A673 (cell line): ENCODE measurements around the gene ZBTB20. TPM values are rescaled to one million over a fixed set of nuclear protein-coding genes. Genes with fewer than 3 reads are reported as not detected.
A peak's percentile ranks its signal among the peaks of the same experiment; 100 is the strongest.

Source experiments
- BruUV-seq: library from RNA; stranded (reverse); fragments of 400-500 nt; replicated peaks from 2 replicates; lab custom pipeline; 2021; lab: Mats Ljungman, UMichigan
- CTCF ChIA-PET: fragments of 300-600 bp; sonication (Branson Sonifier 250); formaldehyde crosslinking; loops from one replicate; lab custom pipeline; 2022; ENCODE audit warnings: antibody characterized with exemption; lab: Charles Lee
- POLR2A ChIA-PET: fragments of 300-600 bp; sonication (Branson Sonifier 250); formaldehyde crosslinking; loops from one replicate; lab custom pipeline; 2022; ENCODE audit warnings: antibody characterized with exemption; ENCODE audit not compliant: low non-redundant PET; lab: Charles Lee
- DNase-seq: peaks from one replicate; pipeline ENCODE4 v3.0.0-alpha.2; 2015; ENCODE audit warnings: low spot score
- H3K27ac ChIP-seq: fragments of 200-600 bp; sonication (generic); 2 replicates; pipeline ENCODE4 v1.5.1; 2016; ENCODE audit warnings: mixed run types, low read depth, mild to moderate bottlenecking, mixed read lengths, antibody characterized with exemption, low read length; ENCODE audit not compliant: poor library complexity, severe bottlenecking
- H3K27me3 ChIP-seq: fragments of 200-600 bp; sonication (generic); replicated peaks from 2 replicates; pipeline ENCODE4 v1.6.1; 2017; ENCODE audit warnings: mixed run types, low read depth, mild to moderate bottlenecking, mixed read lengths, antibody characterized with exemption, low read length; ENCODE audit not compliant: insufficient read depth, poor library complexity
- H3K36me3 ChIP-seq: fragments of 200-600 bp; sonication (generic); 2 replicates; pipeline ENCODE4 v1.6.1; 2016; ENCODE audit warnings: mixed run types, mild to moderate bottlenecking, mixed read lengths, antibody characterized with exemption, low read length; ENCODE audit not compliant: insufficient read depth, poor library complexity, severe bottlenecking
- H3K4me1 ChIP-seq: fragments of 200-600 bp; sonication (generic); 2 replicates; pipeline ENCODE4 v1.6.1; 2017; ENCODE audit warnings: mixed run types, mild to moderate bottlenecking, mixed read lengths, antibody characterized with exemption, low read length; ENCODE audit not compliant: insufficient read depth, poor library complexity, severe bottlenecking
- H3K4me3 ChIP-seq: fragments of 200-600 bp; sonication (generic); 2 replicates; pipeline ENCODE4 v1.5.1; 2016; ENCODE audit warnings: low read depth, mixed run types, mild to moderate bottlenecking, mixed read lengths, low read length; ENCODE audit not compliant: poor library complexity, severe bottlenecking
- H3K9me3 ChIP-seq: fragments of 200-600 bp; sonication (generic); 2 replicates; pipeline ENCODE4 v1.6.1; 2016; ENCODE audit warnings: mixed run types, low read depth, mild to moderate bottlenecking, mixed read lengths, antibody characterized with exemption, low read length; ENCODE audit not compliant: poor library complexity, severe bottlenecking
- EZH2 ChIP-seq: fragments of 200-600 bp; sonication (generic); IDR thresholded peaks from 2 replicates; pipeline ENCODE4 v1.6.1; 2017; ENCODE audit warnings: borderline replicate concordance, low read depth, mild to moderate bottlenecking, mixed read lengths, antibody characterized with exemption, low read length; ENCODE audit not compliant: poor library complexity, severe bottlenecking
- intact Hi-C: fragments of 100-400 bp; cut with micrococcal nuclease; formaldehyde crosslinking; loops from one replicate; pipeline ENCODE4 v1.10.0; 2022; ENCODE audit not compliant: unreplicated experiment
- total RNA-seq: library from RNA; stranded (reverse); gene quantifications from 2 replicates; pipeline ENCODE4 v1.2.3, GENCODE V29; 2021
- TF ChIP-seq, protein P1 (sequence below): fragments of 300-800, 200-600 bp; sonication (generic); conservative IDR thresholded peaks from 2 replicates; pipeline ENCODE4 v1.5.1; 2017; ENCODE audit warnings: low read depth, mild to moderate bottlenecking, antibody characterized with exemption, low read length, moderate library complexity, mixed read lengths

The ZBTB20 gene
- total RNA-seq, 1 experiment from 2014 or later: 13.5 TPM

DNA sequence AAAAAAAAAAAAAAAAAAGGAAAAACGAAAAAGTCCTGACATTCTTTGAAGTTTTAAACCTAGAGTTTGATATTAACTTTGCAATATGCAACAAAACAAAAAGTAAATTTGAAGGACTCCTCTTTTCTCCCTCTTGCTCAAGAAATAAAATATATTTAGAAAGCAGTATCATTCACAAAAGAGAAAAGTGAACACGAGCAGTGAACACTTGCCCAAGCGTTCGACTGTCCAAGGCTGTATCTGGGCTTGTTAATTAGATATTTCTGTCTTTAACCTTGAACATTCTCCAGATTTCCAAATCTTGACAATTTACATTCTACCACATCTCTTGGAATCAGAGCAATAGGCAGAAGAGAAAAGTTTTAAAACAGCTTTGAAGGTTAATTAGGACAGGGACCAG, 495.5 kb downstream of the ZBTB20 start:
- CTCF ChIA-PET: no interaction called here
- intact Hi-C loops: no loop called here
- H3K27ac ChIP-seq: no peak overlapping the region
- DNase-seq: no peak
- no peaks in the 10 kb centered on the region for H3K9me3 ChIP-seq
- H3K4me3 ChIP-seq: no peak overlapping the region
- no peaks in the 10 kb centered on the region for H3K27me3 ChIP-seq
- no peaks in the 10 kb centered on the region for H3K36me3 ChIP-seq
- BruUV-seq: no TSS peak
- TF ChIP-seq EZH2: no peak
- POLR2A ChIA-PET: no interaction called here
- no peaks in the 10 kb centered on the region for H3K4me1 ChIP-seq

DNA sequence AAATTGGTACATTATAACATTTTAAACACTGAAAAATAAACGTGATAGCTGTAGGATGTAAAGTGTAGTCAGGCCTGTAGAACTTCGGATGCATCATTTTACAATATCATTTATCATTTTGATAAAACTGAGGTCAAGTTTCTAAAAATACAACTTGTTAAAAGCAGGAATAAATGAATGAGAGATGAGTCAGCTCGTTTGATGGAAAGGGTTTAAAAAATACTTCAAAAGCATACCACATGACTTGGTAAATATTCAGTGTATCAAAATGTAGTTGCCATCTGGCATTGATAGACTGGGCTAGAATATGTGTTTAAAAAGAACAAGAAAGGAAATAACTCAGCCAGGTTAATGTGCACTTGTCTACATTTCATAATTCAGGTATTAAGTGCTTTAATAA, 496.3 kb downstream of the ZBTB20 start:
- ChIA-PET CTCF (no interaction called here), POLR2A (no interaction called here)
- no peak overlapping the region for H3K4me3 ChIP-seq
- no TSS peak for BruUV-seq
- H3K27ac ChIP-seq: no peak overlapping the region
- H3K9me3 ChIP-seq: no peaks in the 10 kb centered on the region
- intact Hi-C loops: no loop called here
- H3K36me3 ChIP-seq: no peaks in the 10 kb centered on the region
- DNase-seq: peak; percentile 4
- H3K4me1 ChIP-seq: no peaks in the 10 kb centered on the region
- TF ChIP-seq EZH2: no peak
- TF ChIP-seq, protein P1, sequence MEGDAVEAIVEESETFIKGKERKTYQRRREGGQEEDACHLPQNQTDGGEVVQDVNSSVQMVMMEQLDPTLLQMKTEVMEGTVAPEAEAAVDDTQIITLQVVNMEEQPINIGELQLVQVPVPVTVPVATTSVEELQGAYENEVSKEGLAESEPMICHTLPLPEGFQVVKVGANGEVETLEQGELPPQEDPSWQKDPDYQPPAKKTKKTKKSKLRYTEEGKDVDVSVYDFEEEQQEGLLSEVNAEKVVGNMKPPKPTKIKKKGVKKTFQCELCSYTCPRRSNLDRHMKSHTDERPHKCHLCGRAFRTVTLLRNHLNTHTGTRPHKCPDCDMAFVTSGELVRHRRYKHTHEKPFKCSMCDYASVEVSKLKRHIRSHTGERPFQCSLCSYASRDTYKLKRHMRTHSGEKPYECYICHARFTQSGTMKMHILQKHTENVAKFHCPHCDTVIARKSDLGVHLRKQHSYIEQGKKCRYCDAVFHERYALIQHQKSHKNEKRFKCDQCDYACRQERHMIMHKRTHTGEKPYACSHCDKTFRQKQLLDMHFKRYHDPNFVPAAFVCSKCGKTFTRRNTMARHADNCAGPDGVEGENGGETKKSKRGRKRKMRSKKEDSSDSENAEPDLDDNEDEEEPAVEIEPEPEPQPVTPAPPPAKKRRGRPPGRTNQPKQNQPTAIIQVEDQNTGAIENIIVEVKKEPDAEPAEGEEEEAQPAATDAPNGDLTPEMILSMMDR: no peak
- no peaks in the 10 kb centered on the region for H3K27me3 ChIP-seq

DNA sequence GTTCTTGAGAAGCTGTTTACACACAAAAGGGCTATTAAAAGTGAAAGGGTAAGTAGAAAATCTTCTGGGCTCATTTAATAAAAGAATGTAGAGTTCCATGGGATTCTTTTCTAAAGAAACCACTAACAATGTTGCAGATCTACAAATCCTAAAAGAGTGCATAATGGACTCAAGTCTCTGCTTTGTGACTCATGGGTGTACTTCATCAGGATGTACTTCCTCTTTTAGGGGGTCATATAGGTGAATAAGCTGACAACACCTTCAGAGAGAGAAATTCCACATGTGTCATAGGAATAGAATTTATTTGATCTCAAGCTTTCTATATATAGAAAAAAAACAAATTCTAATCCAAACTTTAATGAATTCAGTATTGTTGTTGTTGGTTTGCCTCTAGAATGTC, 497.8 kb downstream of the ZBTB20 start:
- H3K9me3 ChIP-seq: no peaks in the 10 kb centered on the region
- no peaks in the 10 kb centered on the region for H3K27me3 ChIP-seq
- DNase-seq: no peak
- no peak overlapping the region for H3K27ac ChIP-seq
- no TSS peak for BruUV-seq
- no peaks in the 10 kb centered on the region for H3K36me3 ChIP-seq
- no peak overlapping the region for H3K4me3 ChIP-seq
- no peaks in the 10 kb centered on the region for H3K4me1 ChIP-seq
- intact Hi-C loops: no loop called here
- ChIA-PET CTCF (no interaction called here), POLR2A (no interaction called here)
- no peak for TF ChIP-seq EZH2
- TF ChIP-seq, protein P1: no peak

DNA sequence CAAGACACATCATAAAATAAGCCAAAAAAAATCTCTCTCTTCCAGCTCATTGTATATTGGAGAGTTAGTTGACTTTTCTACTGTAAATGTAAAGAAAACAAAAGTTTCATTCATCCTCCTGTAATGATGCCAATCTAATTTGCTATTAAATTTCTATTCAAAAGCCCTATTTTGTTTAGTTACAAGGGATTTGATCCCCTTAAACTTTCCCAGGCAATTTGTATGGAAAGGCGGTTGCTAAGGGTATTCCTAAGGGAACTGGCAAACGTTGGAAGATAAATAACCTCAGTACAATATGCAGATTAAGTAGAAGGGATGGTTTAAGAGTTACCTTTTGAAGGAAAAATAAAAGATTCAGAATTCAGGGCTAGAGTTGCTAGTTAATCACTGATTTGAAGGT, 500.6 kb downstream of the ZBTB20 start:
- BruUV-seq: no TSS peak
- intact Hi-C loops: no loop called here
- Histone ChIP-seq H3K9me3 (no peaks in the 10 kb centered on the region), H3K27ac (no peak overlapping the region), H3K4me1 (no peaks in the 10 kb centered on the region), H3K4me3 (no peak overlapping the region), H3K27me3 (no peaks in the 10 kb centered on the region), H3K36me3 (no peaks in the 10 kb centered on the region)
- CTCF ChIA-PET: no interaction called here
- DNase-seq: no peak
- no peak for TF ChIP-seq EZH2
- TF ChIP-seq, protein P1: no peak
- POLR2A ChIA-PET: no interaction called here
